ENCODE measurements around the gene SPATA16.
"Not testable (repeated sequence)": the region's sequence is repeated elsewhere in the genome, so short reads cannot be mapped to it uniquely, and the experiment has no call there.

Gene SPATA16

DNA sequence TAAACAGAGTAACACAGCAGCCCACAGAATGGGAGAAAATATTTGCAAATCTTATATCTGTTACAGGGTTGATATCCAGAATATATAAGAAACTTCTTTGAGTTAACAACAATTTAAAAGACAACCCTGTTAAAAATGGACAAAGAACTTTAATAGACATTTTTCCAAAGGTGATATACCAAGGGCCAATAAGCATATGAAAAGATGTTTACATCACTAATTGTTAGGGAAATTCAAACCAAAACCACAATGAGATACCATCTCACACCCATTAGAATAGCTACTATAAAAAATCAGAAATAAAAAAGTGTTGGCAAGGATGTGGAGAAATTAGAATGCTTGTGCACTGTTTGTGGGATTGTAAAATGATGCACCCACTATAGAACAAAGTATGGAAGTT is 110.8 kb downstream of the SPATA16 start:
- no peaks in the 10 kb centered on the region for H3K9me3 ChIP-seq (ENCODE audit: control insufficient read depth, low read length)
- H3K27ac ChIP-seq (ENCODE audit: insufficient read depth, low read length, poor library complexity, severe bottlenecking): no peak overlapping the region
- H3K4me1 ChIP-seq (ENCODE audit: control insufficient read depth, insufficient read depth, low read length, poor library complexity, severe bottlenecking): no peaks in the 10 kb centered on the region
- DNase-seq: no peak
- H3K36me3 ChIP-seq (ENCODE audit: control insufficient read depth, insufficient read depth, low read length): no peaks in the 10 kb centered on the region
- H3K4me3 ChIP-seq (ENCODE audit: insufficient read depth, low read depth, low read length, poor library complexity, severe bottlenecking): no peak overlapping the region
- H3K27me3 ChIP-seq (replicated peaks; ENCODE audit: control insufficient read depth, insufficient read depth, low read length, poor library complexity, severe bottlenecking): no peaks in the 10 kb centered on the region

- no peaks in the 10 kb centered on the region for H3K4me1 ChIP-seq (ENCODE audit: control insufficient read depth, insufficient read depth, low read length, poor library complexity, severe bottlenecking)
- no peaks in the 10 kb centered on the region for H3K9me3 ChIP-seq (ENCODE audit: control insufficient read depth, low read length)
- H3K27me3 ChIP-seq (replicated peaks; ENCODE audit: control insufficient read depth, insufficient read depth, low read length, poor library complexity, severe bottlenecking): no peaks in the 10 kb centered on the region
- no peak for DNase-seq
- H3K27ac ChIP-seq (ENCODE audit: insufficient read depth, low read length, poor library complexity, severe bottlenecking): no peak overlapping the region
- H3K4me3 ChIP-seq (ENCODE audit: insufficient read depth, low read depth, low read length, poor library complexity, severe bottlenecking): no peak overlapping the region
- no peaks in the 10 kb centered on the region for H3K36me3 ChIP-seq (ENCODE audit: control insufficient read depth, insufficient read depth, low read length)
These were observed 112.7 kb downstream of the SPATA16 start for GRCh38 chr3:173028351-173028750.

GRCh38 chr3:173027429-173027828 is 113.6 kb downstream of the SPATA16 start:
- no peak for DNase-seq

GRCh38 chr3:173025941-173026340 is 115.1 kb downstream of the SPATA16 start:
- Histone ChIP-seq H3K27me3 (replicated peaks; ENCODE audit: control insufficient read depth, insufficient read depth, low read length, poor library complexity, severe bottlenecking) (no peaks in the 10 kb centered on the region), H3K36me3 (ENCODE audit: control insufficient read depth, insufficient read depth, low read length) (no peaks in the 10 kb centered on the region), H3K4me3 (ENCODE audit: insufficient read depth, low read depth, low read length, poor library complexity, severe bottlenecking) (no peak overlapping the region), H3K9me3 (ENCODE audit: control insufficient read depth, low read length) (no peaks in the 10 kb centered on the region), H3K4me1 (ENCODE audit: control insufficient read depth, insufficient read depth, low read length, poor library complexity, severe bottlenecking) (no peaks in the 10 kb centered on the region), H3K27ac (ENCODE audit: insufficient read depth, low read length, poor library complexity, severe bottlenecking) (no peak overlapping the region)
- no peak for DNase-seq

More at GRCh38 chr3:173027429-173027828, 113.6 kb downstream of the SPATA16 start:
- H3K27ac ChIP-seq (ENCODE audit: insufficient read depth, low read length, poor library complexity, severe bottlenecking): no peak overlapping the region
- H3K36me3 ChIP-seq (ENCODE audit: control insufficient read depth, insufficient read depth, low read length): no peaks in the 10 kb centered on the region
- H3K4me3 ChIP-seq (ENCODE audit: insufficient read depth, low read depth, low read length, poor library complexity, severe bottlenecking): no peak overlapping the region
- no peaks in the 10 kb centered on the region for H3K9me3 ChIP-seq (ENCODE audit: control insufficient read depth, low read length)
- no peaks in the 10 kb centered on the region for H3K27me3 ChIP-seq (replicated peaks; ENCODE audit: control insufficient read depth, insufficient read depth, low read length, poor library complexity, severe bottlenecking)
- no peaks in the 10 kb centered on the region for H3K4me1 ChIP-seq (ENCODE audit: control insufficient read depth, insufficient read depth, low read length, poor library complexity, severe bottlenecking)

DNA sequence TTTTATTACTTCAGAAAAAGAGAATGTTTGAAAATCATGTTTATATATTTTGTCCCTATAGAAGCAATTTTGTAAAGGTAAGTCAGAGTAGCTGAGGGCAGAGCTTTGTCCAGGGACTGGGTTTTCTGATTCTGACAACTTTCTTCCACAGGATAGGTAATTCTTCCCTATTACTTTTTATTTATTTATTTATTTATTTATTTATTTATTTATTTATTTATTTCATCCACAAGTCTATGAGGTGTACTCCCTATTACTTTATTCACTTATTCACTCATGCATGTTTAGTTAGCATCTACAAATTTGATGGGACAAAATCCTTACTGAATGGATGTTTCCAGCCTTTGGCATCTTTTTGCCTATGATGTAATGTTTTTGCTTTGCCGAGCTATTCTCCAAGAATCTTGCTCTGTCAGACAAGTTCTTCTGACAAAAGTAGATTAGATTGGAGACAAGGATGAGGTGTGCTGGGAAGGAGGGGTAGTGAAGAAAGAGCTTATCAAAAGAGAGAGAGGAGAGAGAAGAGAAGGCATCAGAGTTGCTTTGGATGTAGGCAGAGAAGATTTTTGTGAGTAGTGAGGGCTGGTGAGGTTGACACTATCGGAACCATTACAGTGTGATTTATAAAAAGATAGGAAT is 119.4 kb downstream of the SPATA16 start:
- H3K36me3 ChIP-seq (ENCODE audit: control insufficient read depth, insufficient read depth, low read length): no peaks in the 10 kb centered on the region
- no peaks in the 10 kb centered on the region for H3K9me3 ChIP-seq (ENCODE audit: control insufficient read depth, low read length)
- H3K27me3 ChIP-seq (replicated peaks; ENCODE audit: control insufficient read depth, insufficient read depth, low read length, poor library complexity, severe bottlenecking): no peaks in the 10 kb centered on the region
- H3K4me3 ChIP-seq (ENCODE audit: insufficient read depth, low read depth, low read length, poor library complexity, severe bottlenecking): no peak overlapping the region
- no peaks in the 10 kb centered on the region for H3K4me1 ChIP-seq (ENCODE audit: control insufficient read depth, insufficient read depth, low read length, poor library complexity, severe bottlenecking)
- no peak for DNase-seq
- no peak overlapping the region for H3K27ac ChIP-seq (ENCODE audit: insufficient read depth, low read length, poor library complexity, severe bottlenecking)

- H3K9me3 ChIP-seq (ENCODE audit: control insufficient read depth, low read length); H3K36me3 ChIP-seq (ENCODE audit: control insufficient read depth, insufficient read depth, low read length); H3K27me3 ChIP-seq (replicated peaks; ENCODE audit: control insufficient read depth, insufficient read depth, low read length, poor library complexity, severe bottlenecking); H3K27ac ChIP-seq (ENCODE audit: insufficient read depth, low read length, poor library complexity, severe bottlenecking); DNase-seq; H3K4me1 ChIP-seq (ENCODE audit: control insufficient read depth, insufficient read depth, low read length, poor library complexity, severe bottlenecking); H3K4me3 ChIP-seq (ENCODE audit: insufficient read depth, low read depth, low read length, poor library complexity, severe bottlenecking): not testable (repeated sequence)
These were observed 120.9 kb downstream of the SPATA16 start for GRCh38 chr3:173020128-173020527.

- Histone ChIP-seq H3K36me3 (ENCODE audit: control insufficient read depth, insufficient read depth, low read length) (no peaks in the 10 kb centered on the region), H3K27ac (ENCODE audit: insufficient read depth, low read length, poor library complexity, severe bottlenecking) (no peak overlapping the region), H3K9me3 (ENCODE audit: control insufficient read depth, low read length) (no peaks in the 10 kb centered on the region), H3K4me3 (ENCODE audit: insufficient read depth, low read depth, low read length, poor library complexity, severe bottlenecking) (no peak overlapping the region), H3K27me3 (replicated peaks; ENCODE audit: control insufficient read depth, insufficient read depth, low read length, poor library complexity, severe bottlenecking) (no peaks in the 10 kb centered on the region), H3K4me1 (ENCODE audit: control insufficient read depth, insufficient read depth, low read length, poor library complexity, severe bottlenecking) (no peaks in the 10 kb centered on the region)
- no peak for DNase-seq
These were observed 121.7 kb downstream of the SPATA16 start for GRCh38 chr3:173019378-173019777.

GRCh38 chr3:173018758-173019157 is 122.3 kb downstream of the SPATA16 start:
- Histone ChIP-seq H3K36me3 (ENCODE audit: control insufficient read depth, insufficient read depth, low read length) (no peaks in the 10 kb centered on the region), H3K4me3 (ENCODE audit: insufficient read depth, low read depth, low read length, poor library complexity, severe bottlenecking) (no peak overlapping the region), H3K27ac (ENCODE audit: insufficient read depth, low read length, poor library complexity, severe bottlenecking) (no peak overlapping the region), H3K9me3 (ENCODE audit: control insufficient read depth, low read length) (no peaks in the 10 kb centered on the region), H3K27me3 (replicated peaks; ENCODE audit: control insufficient read depth, insufficient read depth, low read length, poor library complexity, severe bottlenecking) (no peaks in the 10 kb centered on the region), H3K4me1 (ENCODE audit: control insufficient read depth, insufficient read depth, low read length, poor library complexity, severe bottlenecking) (no peaks in the 10 kb centered on the region)
- no peak for DNase-seq

DNA sequence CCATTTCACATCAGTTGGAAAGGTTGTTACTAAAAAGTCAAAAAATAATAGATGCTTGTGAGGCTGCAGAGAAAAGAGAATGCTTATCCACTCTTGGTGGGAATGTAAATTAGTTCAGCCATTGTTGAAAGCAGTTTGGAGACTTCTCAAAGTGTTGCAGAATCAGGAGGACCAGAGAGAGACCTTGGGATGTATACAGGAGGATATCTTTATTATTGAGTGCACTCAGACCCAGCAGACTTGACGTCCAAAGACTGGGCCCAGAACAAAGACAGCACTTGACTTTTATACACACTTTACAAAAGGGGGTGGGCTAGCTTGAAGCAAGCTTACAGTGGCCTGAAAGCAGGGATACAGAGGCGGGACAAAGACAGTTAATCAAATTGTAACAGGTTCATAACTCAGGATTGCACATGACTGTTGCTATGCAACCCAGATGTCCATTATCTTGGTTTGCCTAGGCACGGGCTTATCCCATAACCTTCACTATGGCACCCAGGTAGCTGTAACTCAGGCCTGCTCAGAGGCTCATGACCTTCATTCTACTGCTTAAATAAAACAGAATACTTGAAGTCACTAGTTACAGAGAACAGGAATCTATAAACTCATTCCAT is 127.7 kb downstream of the SPATA16 start:
- no peak overlapping the region for H3K4me3 ChIP-seq (ENCODE audit: insufficient read depth, low read depth, low read length, poor library complexity, severe bottlenecking)
- no peaks in the 10 kb centered on the region for H3K4me1 ChIP-seq (ENCODE audit: control insufficient read depth, insufficient read depth, low read length, poor library complexity, severe bottlenecking)
- H3K9me3 ChIP-seq (ENCODE audit: control insufficient read depth, low read length): no peaks in the 10 kb centered on the region
- no peaks in the 10 kb centered on the region for H3K27me3 ChIP-seq (replicated peaks; ENCODE audit: control insufficient read depth, insufficient read depth, low read length, poor library complexity, severe bottlenecking)
- DNase-seq: no peak
- H3K27ac ChIP-seq (ENCODE audit: insufficient read depth, low read length, poor library complexity, severe bottlenecking): no peak overlapping the region
- no peaks in the 10 kb centered on the region for H3K36me3 ChIP-seq (ENCODE audit: control insufficient read depth, insufficient read depth, low read length)

- Histone ChIP-seq H3K27me3 (replicated peaks; ENCODE audit: control insufficient read depth, insufficient read depth, low read length, poor library complexity, severe bottlenecking) (no peaks in the 10 kb centered on the region), H3K27ac (ENCODE audit: insufficient read depth, low read length, poor library complexity, severe bottlenecking) (no peak overlapping the region), H3K9me3 (ENCODE audit: control insufficient read depth, low read length) (no peaks in the 10 kb centered on the region), H3K4me1 (ENCODE audit: control insufficient read depth, insufficient read depth, low read length, poor library complexity, severe bottlenecking) (no peaks in the 10 kb centered on the region), H3K36me3 (ENCODE audit: control insufficient read depth, insufficient read depth, low read length) (no peaks in the 10 kb centered on the region), H3K4me3 (ENCODE audit: insufficient read depth, low read depth, low read length, poor library complexity, severe bottlenecking) (no peak overlapping the region)
- no peak for DNase-seq
These were observed 131.6 kb downstream of the SPATA16 start for GRCh38 chr3:173009410-173009809.
